Activated CD4-positive, CD25-positive, alpha-beta regulatory T cell treated with anti-CD3 and anti-CD28 coated beads, Interleukin-2, amount 50 U/mL, for 24 hours (primary cell): Measurements from ENCODE around the gene GSC.
"Not testable (repeated sequence)": the region's sequence is repeated elsewhere in the genome, so short reads cannot be mapped to it uniquely, and the experiment has no call there.

Experiments
- ATAC-seq, 2 donors: fragments of 150-1000 bp; cut with Tn5 transposase; one replicate each; pipeline ENCODE4 v1.10.0; 2021; ENCODE audit warnings: mild to moderate bottlenecking in 1 of 2, moderate library complexity in 1 of 2

The GSC gene

DNA sequence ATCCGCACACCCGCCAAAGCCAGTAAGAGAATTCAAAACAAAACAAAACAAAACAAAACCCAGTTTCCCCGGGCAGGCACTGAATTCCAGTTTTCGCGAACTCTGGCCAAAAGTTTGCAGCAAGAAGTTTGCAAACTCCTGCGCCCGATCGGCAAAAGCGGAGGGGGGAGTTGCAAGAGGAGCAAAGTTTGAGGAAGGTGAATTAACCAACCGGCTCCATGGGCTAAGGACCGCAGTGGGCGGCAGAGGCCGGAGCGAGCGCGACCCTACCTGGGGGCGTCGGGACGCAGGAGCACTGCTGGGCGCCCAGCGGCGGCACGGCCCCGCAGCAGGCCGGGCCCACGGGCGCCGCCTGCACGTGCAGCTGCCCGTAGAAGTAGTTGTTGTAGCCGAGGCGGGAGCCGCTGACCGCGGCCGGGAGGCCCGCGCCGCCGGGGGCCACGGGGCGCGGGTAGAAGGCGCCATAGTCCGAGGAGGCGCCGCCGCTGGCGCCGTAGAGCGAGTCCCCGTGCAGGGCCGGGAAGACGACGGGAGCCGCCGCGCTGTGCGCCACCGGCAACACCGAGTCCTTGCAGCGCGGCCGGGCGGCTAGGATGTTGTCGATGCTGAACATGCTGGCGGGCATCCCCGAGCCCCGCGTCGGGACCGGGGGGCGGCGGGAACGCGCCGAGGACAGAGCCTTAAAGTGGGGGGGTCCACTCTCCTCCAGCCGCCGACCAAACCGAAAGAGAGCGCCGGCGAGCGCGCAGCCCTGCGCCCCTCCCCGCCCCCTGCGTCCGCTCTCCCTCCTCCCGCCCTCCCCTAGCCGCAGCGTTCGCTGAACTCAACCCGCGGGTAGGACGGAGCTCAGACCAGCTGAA, at the start of gene GSC:
Gene GSC, minus strand, starts transcription at position 723 of the 860 bp plus-strand sequence. Its CDS starts 98 bp downstream, at position 625.
- no peak for ATAC-seq

GRCh38 chr14:94819531-94819930, 49.6 kb upstream of the GSC start:
- no peak for ATAC-seq

- ATAC-seq: no peak
Observed at GRCh38 chr14:94816113-94816512, 46.2 kb upstream of the GSC start.

DNA sequence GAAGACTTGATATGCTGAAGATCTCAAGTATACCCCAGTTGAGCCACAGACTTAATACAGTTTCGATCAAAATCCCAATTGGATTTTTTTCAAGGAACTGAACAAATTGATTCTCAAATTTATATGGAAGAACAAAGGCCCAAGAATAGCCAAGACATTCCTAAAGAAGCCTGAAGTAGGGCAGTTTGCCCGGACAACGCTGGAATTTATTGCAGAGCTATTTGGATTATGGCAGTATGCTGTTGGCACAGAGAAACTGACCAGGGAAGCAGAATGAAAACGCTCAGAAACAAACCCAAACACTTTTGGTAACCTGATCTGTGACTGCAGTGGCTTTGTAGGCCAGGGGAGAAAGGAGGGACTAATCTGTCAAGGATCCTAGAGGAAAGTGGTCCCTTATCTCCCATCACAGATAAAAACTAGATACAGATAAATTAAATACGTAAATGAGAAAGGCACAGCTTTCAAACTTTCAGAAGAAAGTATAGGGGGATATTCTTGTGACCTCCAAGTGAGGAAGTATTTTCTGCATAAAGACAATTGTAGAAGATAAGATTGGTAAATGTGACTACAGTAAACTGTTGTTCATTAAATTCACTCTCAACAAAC, 35.9 kb upstream of the GSC start:
- no peak for ATAC-seq

- no peak for ATAC-seq
Observed at GRCh38 chr14:94801225-94801624, 31.3 kb upstream of the GSC start.

DNA sequence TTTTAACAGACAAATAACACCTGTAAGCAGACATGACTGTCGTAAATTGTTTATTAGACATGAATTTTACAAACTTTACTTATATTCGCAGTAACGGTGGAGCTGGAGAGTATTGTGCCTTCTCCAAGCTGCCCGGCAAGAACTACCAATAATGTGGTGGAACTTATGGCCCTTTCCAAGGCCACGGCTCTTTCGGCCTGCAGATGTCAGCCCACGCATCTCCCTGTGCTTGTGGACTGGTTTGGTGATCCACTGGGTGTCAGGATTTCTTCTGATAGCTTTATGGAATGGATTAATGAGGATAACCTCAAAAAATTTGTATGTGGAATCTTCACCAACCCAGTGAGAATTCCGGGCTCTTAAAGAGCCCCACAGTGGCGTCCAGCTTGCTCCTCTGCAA, 30.9 kb upstream of the GSC start:
- not testable (repeated sequence) for ATAC-seq

GRCh38 chr14:94797887-94798286, 28.0 kb upstream of the GSC start:
- ATAC-seq: no peak

- ATAC-seq: no peak
Observed at GRCh38 chr14:94796278-94796677, 26.4 kb upstream of the GSC start.

DNA sequence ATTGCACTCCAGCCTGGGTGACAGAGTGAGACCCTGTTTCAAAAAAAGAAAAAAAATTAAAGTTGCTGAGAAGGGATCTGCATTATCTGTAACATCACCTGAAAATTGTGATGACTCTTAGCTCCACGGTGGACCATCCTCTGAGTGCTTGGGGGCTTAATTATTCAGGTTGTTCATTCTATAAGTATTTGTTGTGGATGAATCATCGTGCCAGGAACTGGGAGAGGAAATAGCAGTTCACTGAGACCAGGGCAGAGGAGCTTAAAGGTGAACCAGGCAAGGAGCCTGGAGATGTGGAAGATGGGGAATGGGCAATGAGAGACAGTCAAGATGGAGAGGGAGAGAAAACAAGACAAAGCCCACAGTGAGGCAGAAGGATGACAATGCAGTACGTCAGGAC, 25.5 kb upstream of the GSC start:
- no peak for ATAC-seq

DNA sequence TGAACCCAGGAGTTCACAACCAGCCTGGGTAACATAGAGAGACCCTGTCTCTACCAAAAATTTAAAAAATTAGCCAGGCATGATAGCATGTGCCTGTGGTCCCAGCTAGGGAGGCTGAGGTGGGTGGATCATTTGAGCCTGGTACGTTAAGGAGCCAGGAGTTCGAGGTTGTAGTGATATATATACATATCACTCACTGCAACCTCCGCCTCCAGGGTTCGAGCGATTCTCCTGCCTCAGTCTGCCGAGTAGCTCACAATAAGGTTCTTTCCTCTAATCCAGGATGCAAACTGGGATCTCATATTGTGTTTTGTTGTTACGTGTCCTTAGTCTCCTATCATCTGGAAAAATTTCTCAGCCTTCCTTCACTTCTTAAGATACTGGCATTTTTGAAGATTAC, 24.0 kb upstream of the GSC start:
- ATAC-seq: no peak

DNA sequence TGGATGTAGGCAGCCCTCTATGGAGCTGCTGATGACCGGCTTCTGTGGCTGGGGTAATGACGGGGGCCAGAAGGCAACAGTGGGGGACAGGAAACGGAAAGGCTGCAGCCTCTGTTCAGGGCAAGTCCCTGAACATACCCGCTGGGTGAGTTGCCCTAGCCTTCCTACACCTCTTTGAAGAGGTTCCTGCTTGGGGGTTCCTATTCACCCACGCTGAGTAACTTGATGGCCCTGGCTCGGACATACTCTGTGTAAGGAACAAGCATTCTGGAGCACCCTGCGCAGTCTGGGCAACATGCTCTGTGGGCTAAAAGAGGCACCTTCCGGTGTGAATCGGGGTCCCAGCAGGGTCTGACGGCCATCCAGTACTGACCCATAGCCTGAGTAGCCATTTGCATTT, 17.7 kb upstream of the GSC start:
- no peak for ATAC-seq

DNA sequence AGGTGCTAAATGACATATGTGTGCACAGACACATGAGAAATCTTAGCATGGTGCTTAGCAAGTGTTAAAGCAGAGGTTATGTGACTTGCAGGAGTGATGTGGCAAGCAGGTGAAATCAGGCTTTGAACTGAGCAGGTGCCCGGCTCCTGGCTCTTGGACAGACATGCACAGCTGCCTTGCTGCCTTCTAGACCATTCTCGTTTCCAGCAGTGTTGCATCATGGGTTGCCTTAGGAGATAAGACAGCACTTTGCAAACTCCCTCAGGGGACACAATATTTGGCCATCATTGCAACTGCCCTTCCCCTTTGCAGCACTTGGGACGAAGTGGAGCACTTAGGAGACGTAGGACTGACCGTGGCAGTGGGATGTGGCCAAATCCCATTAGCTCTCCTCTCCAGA, 17.2 kb upstream of the GSC start:
- ATAC-seq: no peak

GRCh38 chr14:94780536-94781399, 10.9 kb upstream of the GSC start:
- ATAC-seq: no peak

DNA sequence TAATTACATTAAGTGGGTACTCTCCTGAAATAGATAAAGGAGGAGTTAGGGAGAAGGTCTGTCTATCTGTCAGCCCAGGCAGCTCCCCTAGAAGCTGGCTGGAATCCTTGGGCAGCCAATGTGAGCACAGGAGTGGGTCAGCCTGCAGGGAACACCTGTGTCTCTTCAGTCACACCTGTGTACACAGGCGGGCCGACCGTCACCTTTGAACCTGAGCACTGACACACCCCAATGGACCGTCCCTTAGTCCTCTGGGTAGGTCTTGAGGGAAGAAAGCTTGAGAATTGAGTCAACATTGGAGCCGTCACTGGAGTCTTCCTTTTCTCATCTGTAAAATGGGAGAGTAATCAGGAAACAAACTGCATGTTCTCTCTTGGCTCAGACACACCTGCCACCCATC, 9.8 kb upstream of the GSC start:
- no peak for ATAC-seq

DNA sequence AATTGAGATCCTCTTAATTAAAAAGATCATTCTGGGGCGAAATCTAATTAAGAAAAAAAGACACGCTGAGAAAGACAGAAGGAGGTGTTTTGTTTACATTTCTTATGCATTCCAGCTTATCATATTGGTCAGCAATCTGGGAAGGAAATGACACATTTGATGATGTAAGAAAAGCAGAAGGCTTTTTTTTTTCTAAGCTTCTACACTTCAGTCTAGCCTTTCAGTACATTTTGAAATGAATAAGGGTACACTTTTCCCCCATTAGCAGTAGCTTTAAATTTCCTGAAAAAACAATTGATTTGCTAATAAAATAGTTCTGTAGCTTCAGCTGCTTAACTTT, 5.9 kb upstream of the GSC start:
- no peak for ATAC-seq

- no peak for ATAC-seq
Observed at GRCh38 chr14:94775091-94775870, 5.4 kb upstream of the GSC start.

GRCh38 chr14:94774344-94775090, 4.6 kb upstream of the GSC start:
- ATAC-seq: no peak

GRCh38 chr14:94773655-94774343, 3.9 kb upstream of the GSC start:
- no peak for ATAC-seq

GRCh38 chr14:94773061-94773648, 3.2 kb upstream of the GSC start:
- no peak for ATAC-seq

DNA sequence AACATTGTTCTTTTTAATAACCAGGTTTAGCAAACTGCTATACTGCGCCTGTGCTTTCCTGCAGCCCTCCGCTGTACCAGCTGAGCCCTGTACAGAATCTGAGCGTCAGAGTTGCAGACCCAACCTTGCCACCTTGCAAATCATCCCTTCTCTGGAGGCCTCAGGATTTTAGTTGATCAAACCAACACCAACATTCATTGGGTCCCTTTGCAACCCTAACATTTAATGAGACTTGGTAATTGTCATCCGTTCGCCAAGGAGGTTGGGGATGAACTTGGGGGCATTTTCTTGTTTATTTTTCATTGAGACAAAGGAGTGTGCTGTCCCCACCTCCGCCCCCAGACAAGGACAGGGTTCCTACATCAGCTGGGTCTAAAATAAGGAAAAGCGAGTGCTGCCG, 2.6 kb upstream of the GSC start:
- no peak for ATAC-seq

DNA sequence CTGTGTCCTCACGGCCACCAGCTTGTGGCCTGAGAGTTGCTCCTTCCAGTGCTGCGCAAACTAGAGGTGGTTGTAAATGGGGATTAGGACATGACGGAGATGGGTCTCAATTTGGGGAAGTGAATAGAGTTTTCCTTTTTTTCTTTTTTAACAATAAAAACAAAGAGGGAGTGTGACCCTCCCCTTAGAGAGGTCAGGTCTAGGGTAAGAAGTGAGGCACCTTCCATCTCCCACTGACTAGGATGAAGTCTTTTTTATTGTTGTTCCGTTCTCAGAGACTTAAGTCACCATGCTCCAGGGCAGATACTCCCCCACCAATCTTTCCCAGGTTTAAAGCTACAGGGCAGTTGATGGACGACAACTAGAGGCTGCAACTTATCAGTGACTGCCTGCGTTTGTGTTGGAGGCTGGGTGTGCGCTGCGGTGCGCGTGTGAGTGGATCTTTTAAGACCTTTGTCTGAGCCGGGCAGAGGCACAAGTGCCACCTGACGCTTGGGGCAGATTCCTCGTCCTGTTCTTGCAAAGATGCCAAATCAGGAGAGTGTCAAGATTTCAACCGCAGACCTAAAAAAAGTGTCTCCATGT, 2.1 kb upstream of the GSC start:
- no peak for ATAC-seq
